WERI-Rb-1 (cell line): ENCODE measurements around the gene FBXO2.

ENCODE experiments used
- DNase-seq: peaks from one replicate; pipeline ENCODE4 v3.0.0-alpha.2; 2020
- H3K27ac ChIP-seq: fragments of 250-450 bp; sonication (Bioruptor Pico); 2 replicates; pipeline ENCODE4 v1.5.1; 2020; ENCODE audit warnings: mild to moderate bottlenecking, moderate library complexity
- H3K27me3 ChIP-seq: fragments of 250-450 bp; sonication (Bioruptor Pico); 2 replicates; pipeline ENCODE4 v1.5.1; 2021; ENCODE audit warnings: mild to moderate bottlenecking, low read depth, moderate library complexity; ENCODE audit not compliant: insufficient read depth, severe bottlenecking
- H3K36me3 ChIP-seq: fragments of 250-450 bp; sonication (Bioruptor Pico); 2 replicates; pipeline ENCODE4 v1.5.1; 2020; ENCODE audit warnings: mild to moderate bottlenecking, moderate library complexity
- H3K4me3 ChIP-seq: 2 replicates; pipeline ENCODE4 v1.5.1; 2011; ENCODE audit warnings: low read depth, mild to moderate bottlenecking, control low read depth, low read length
- H3K9me3 ChIP-seq: fragments of 250-450 bp; sonication (Bioruptor Pico); 2 replicates; pipeline ENCODE4 v1.5.1; 2021; ENCODE audit warnings: mild to moderate bottlenecking, moderate library complexity; ENCODE audit not compliant: severe bottlenecking
- CTCF ChIP-seq: IDR thresholded peaks from 2 replicates; pipeline ENCODE4 v1.5.1; 2011; ENCODE audit warnings: low read depth, mild to moderate bottlenecking, control low read depth, inconsistent platforms, low read length

Gene FBXO2

DNA sequence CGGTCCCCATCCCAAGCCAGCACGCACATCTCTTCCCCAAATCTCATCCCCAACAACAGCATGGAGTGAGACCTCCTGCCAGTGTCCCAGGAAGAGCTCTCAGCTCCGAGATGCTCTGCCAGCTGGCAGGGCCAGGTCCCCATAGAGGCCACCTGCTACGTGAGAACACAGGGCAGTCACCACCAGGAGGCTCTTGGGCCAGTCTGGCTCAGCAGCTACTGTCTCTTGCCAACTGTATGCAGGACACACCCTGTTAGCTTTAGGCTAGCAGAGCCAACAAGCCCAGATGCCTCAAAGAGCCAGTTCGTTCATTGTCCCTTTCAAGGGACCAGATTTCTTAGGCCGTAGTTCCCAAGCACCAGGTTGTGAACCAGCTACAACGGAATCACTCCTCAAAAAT, 36.9 kb downstream of the FBXO2 start:
- Histone ChIP-seq H3K4me3 (no peak overlapping the region), H3K27ac (no peak overlapping the region), H3K9me3 (no peaks in the 10 kb centered on the region), H3K36me3 (no peaks in the 10 kb centered on the region), H3K27me3 (no peaks in the 10 kb centered on the region)
- TF ChIP-seq CTCF, result peak; percentile 34; the same call in 1 of the 2 replicates
- peak; percentile 35 for DNase-seq

GRCh38 chr1:11616766-11617165, 37.5 kb downstream of the FBXO2 start:
- H3K27ac ChIP-seq, result no peak overlapping the region
- no peaks in the 10 kb centered on the region for H3K36me3 ChIP-seq
- no peaks in the 10 kb centered on the region for H3K9me3 ChIP-seq
- TF ChIP-seq CTCF, result no peak
- no peaks in the 10 kb centered on the region for H3K27me3 ChIP-seq
- DNase-seq, result no peak
- no peak overlapping the region for H3K4me3 ChIP-seq

- no peak overlapping the region for H3K27ac ChIP-seq
- H3K9me3 ChIP-seq, result no peaks in the 10 kb centered on the region
- no peak for TF ChIP-seq CTCF
- H3K27me3 ChIP-seq, result no peaks in the 10 kb centered on the region
- peak overlapping the region; percentile 17 for H3K4me3 ChIP-seq
- no peaks in the 10 kb centered on the region for H3K36me3 ChIP-seq
- peak; percentile 49 for DNase-seq
These were observed 39.1 kb downstream of the FBXO2 start for GRCh38 chr1:11615090-11615489.

DNA sequence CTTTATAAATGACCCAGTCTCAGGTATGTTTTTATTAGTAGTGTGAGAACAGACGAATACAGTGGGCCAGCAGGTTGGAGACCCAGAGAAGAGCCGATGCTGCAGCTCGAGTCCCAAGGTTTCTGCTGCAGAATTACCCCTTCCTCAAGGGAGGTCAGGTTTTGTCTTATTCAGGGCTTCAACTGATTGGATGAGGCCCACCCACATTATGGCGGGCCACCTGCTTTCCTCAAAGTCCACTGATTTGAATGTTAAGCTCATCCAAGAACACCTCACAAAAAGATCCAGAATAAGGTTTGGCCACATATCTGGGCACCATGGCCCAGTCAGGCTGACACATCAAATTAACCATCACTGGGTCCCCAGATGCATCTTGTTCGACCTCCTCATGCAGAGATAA, 40.9 kb downstream of the FBXO2 start:
- TF ChIP-seq CTCF, result no peak

DNA sequence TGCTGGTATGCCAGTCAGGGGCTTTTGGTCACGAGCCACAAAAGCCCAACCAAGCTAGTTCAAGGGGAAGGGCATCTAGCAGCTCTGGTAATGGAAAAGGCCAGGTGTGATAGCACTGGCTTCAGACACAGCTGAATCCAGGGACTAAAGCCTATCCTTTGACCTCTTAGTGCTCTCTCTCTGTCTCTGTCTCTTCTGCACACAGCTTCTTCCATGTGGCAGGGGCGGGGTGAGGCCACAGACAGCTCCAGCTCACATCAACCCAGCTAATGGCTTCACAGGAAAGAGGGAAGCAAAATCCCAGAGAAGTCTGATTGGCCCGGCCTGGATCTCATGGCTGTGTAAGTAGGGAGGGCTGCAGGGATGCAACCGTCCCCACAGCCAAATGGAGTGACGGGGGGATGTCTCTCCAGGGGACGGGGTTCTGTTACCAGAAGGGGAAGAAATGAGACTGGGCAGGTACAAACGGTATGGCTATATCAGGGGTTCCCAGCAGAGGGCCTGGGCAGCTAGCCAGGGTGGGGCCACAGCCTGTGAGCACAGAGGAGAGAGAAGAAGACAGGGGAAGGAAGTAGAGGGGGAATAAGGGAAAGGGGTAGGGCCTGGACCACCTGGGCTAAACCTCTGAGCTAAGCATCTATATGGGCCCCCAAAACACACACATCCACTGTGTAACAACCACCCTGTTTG, 42.4 kb downstream of the FBXO2 start:
- Histone ChIP-seq H3K9me3 (peaks cover under 1% of the 10 kb centered on the region), H3K27ac (no peak overlapping the region), H3K4me3 (no peak overlapping the region), H3K36me3 (no peaks in the 10 kb centered on the region), H3K27me3 (no peaks in the 10 kb centered on the region)
- DNase-seq, result no peak
- no peak for TF ChIP-seq CTCF

More for the DNA sequence above, 40.9 kb downstream of the FBXO2 start:
- H3K4me3 ChIP-seq, result no peak overlapping the region
- DNase-seq, result no peak
- H3K36me3 ChIP-seq, result no peaks in the 10 kb centered on the region
- H3K27ac ChIP-seq, result no peak overlapping the region
- no peaks in the 10 kb centered on the region for H3K27me3 ChIP-seq
- no peaks in the 10 kb centered on the region for H3K9me3 ChIP-seq
